CD14-positive monocyte (primary cell): Measurements from ENCODE around the gene QPCTL. TPM values are rescaled to one million over a fixed set of nuclear protein-coding genes. Genes with fewer than 3 reads are reported as not detected.
A peak's percentile ranks its signal among the peaks of the same experiment; 100 is the strongest.

Source experiments
- DNase-seq, 3 donors: peaks; one replicate each; pipeline ENCODE4 v3.0.0-alpha.2; 2011 to 2022
- H2AFZ ChIP-seq: 2 replicates; pipeline ENCODE4 v1.6.0; 2012; ENCODE audit warnings: mild to moderate bottlenecking, low read depth, low read length, inconsistent platforms; ENCODE audit not compliant: insufficient read depth, poor library complexity, severe bottlenecking
- H3K27ac ChIP-seq, 2 donors: 1 replicate in 1 of 2; 2 replicates in 1 of 2; pipeline ENCODE4 v1.5.1; 2012 to 2013; ENCODE audit warnings: low read length in 2 of 2, control low read depth in 1 of 2, inconsistent platforms in 1 of 2, low read depth in 1 of 2, mild to moderate bottlenecking in 1 of 2
- H3K27me3 ChIP-seq, 2 donors: one replicate each; pipeline versions ENCODE4 v1.6.0 to v1.6.1; 2011 to 2013; ENCODE audit warnings: low read length in 2 of 2; ENCODE audit not compliant: control insufficient read depth in 2 of 2, insufficient read depth in 2 of 2
- H3K36me3 ChIP-seq, 2 donors: replicated peaks in 1 of 2; 1 replicate in 1 of 2; 2 replicates in 1 of 2; pipeline versions ENCODE4 v1.5.1 to v1.6.1; 2012 to 2013; ENCODE audit warnings: low read length in 2 of 2, control low read depth in 1 of 2, inconsistent platforms in 1 of 2, mild to moderate bottlenecking in 1 of 2; ENCODE audit not compliant: insufficient read depth in 2 of 2, control insufficient read depth in 1 of 2
- H3K4me1 ChIP-seq, 2 donors: 1 replicate in 1 of 2; 2 replicates in 1 of 2; pipeline versions ENCODE4 v1.5.1 to v1.6.1; 2012 to 2013; ENCODE audit warnings: low read length in 2 of 2, control low read depth in 1 of 2, inconsistent platforms in 1 of 2, mild to moderate bottlenecking in 1 of 2, moderate library complexity in 1 of 2; ENCODE audit not compliant: insufficient read depth in 2 of 2, control insufficient read depth in 1 of 2
- H3K4me2 ChIP-seq: replicated peaks from 2 replicates; pipeline ENCODE3; 2012; ENCODE audit warnings: low read length, moderate library complexity, mild to moderate bottlenecking; ENCODE audit not compliant: poor library complexity, severe bottlenecking; ENCODE audit errors: extremely low read depth
- H3K4me3 ChIP-seq, 3 experiments: fragments of 200-600 bp in 1 of 3; sonication (generic) in 1 of 3; replicated peaks in 1 of 3; 1 replicate in 2 of 3; 2 replicates in 1 of 3; pipeline ENCODE4 v1.5.1; 2011 to 2013; ENCODE audit warnings: low read length in 3 of 3, mild to moderate bottlenecking in 3 of 3, control low read depth in 2 of 3, low read depth in 2 of 3, inconsistent platforms in 1 of 3, moderate library complexity in 1 of 3
- H3K79me2 ChIP-seq: 2 replicates; pipeline ENCODE4 v1.6.0; 2012; ENCODE audit warnings: mild to moderate bottlenecking, control low read depth, inconsistent platforms, low read length, moderate library complexity; ENCODE audit not compliant: insufficient read depth
- H3K9ac ChIP-seq: 2 replicates; pipeline ENCODE4 v1.6.0; 2017; ENCODE audit warnings: low read length, mild to moderate bottlenecking; ENCODE audit not compliant: insufficient read depth, poor library complexity, severe bottlenecking
- H3K9me3 ChIP-seq, 2 donors: replicated peaks in 1 of 2; 1 replicate in 1 of 2; 2 replicates in 1 of 2; pipeline versions ENCODE4 v1.5.1 to v1.6.1; 2012 to 2013; ENCODE audit warnings: low read length in 2 of 2, control low read depth in 1 of 2; ENCODE audit not compliant: control insufficient read depth in 1 of 2, insufficient read depth in 1 of 2
- H4K20me1 ChIP-seq: 2 replicates; pipeline ENCODE4 v1.6.0; 2012; ENCODE audit warnings: mild to moderate bottlenecking, low read length, control low read depth, moderate library complexity; ENCODE audit not compliant: insufficient read depth
- H3K27ac Mint-ChIP-seq, 7 donors: one replicate each; pipeline ENCODE4 v1.8.0; 2020; ENCODE audit warnings: mild to moderate bottlenecking in 7 of 7, mixed read lengths in 7 of 7, moderate library complexity in 6 of 7, inconsistent platforms in 2 of 7
- H3K27me3 Mint-ChIP-seq, 3 donors: one replicate each; pipeline ENCODE4 v1.8.0; 2021 to 2022; ENCODE audit warnings: low read depth in 3 of 3, mild to moderate bottlenecking in 3 of 3, mixed read lengths in 3 of 3, moderate library complexity in 3 of 3, inconsistent platforms in 1 of 3
- H3K36me3 Mint-ChIP-seq, 2 donors: one replicate each; pipeline ENCODE4 v1.8.0; 2020; ENCODE audit warnings: mixed read lengths in 2 of 2, inconsistent platforms in 1 of 2, mild to moderate bottlenecking in 1 of 2
- H3K4me1 Mint-ChIP-seq: one replicate; pipeline ENCODE4 v1.8.0; 2020; ENCODE audit warnings: mild to moderate bottlenecking, mixed read lengths
- H3K4me3 Mint-ChIP-seq, 2 donors: one replicate each; pipeline ENCODE4 v1.8.0; 2020; ENCODE audit warnings: mild to moderate bottlenecking in 2 of 2, mixed read lengths in 2 of 2, moderate library complexity in 1 of 2
- H3K9me3 Mint-ChIP-seq, 7 donors: one replicate each; pipeline ENCODE4 v1.8.0; 2020 to 2022; ENCODE audit warnings: mixed read lengths in 7 of 7, mild to moderate bottlenecking in 6 of 7, moderate library complexity in 6 of 7, inconsistent platforms in 2 of 7
- WGBS: methylation state at CpG from one replicate; pipeline ENCODE4 v1.1.5; 2013; ENCODE audit warnings: missing lambda C conversion rate; ENCODE audit not compliant: insufficient coverage; 5-methylcytosine and 5-hydroxymethylcytosine counted together
- intact Hi-C, 2 donors: fragments of 100-400 bp; cut with micrococcal nuclease; formaldehyde crosslinking; loops; one replicate each; pipeline versions ENCODE4 v1.15.0 to v1.15.1; 2023
- polyA plus RNA-seq, 3 donors: library from polyadenylated mRNA; depleted of rRNA in 1 of 3; unstranded in 2 of 3; stranded (reverse) in 1 of 3; fragments of 300-500 nt in 2 of 3; fragments of >200 nt in 1 of 3; fragmentation: Illumina TruSeq in 2 of 3; gene quantifications; 1 replicate in 2 of 3; 2 replicates in 1 of 3; pipeline ENCODE4 v1.2.3, GENCODE V29; 2012 to 2021
- TF ChIP-seq, protein P1 (sequence below): fragments of 200-600 bp; IDR thresholded peaks from one replicate; pipeline ENCODE4 v1.8.0; 2022; ENCODE audit warnings: antibody characterized with exemption, mild to moderate bottlenecking

QPCTL gene
- polyA plus RNA-seq, 3 donors: 0.46 to 3.0 (median 0.90) TPM

GRCh38 chr19:45668342-45668871 lies 24.1 kb upstream of the QPCTL start:
- peaks cover 64 to 74% (median 74%) of the 10 kb centered on the region in 3 donors for H3K27me3 Mint-ChIP-seq
- Histone ChIP-seq H3K4me3 (peak overlapping the region in 1 of 3 experiments; percentile 69), H3K4me2 (peak overlapping the region; percentile 77), H3K27me3 (peaks cover 26 to 62% of the 10 kb centered on the region in 2 donors), H3K36me3 (no peaks in the 10 kb centered on the region), H4K20me1 (no peaks in the 10 kb centered on the region), H3K79me2 (no peaks in the 10 kb centered on the region), H3K9ac (no peak overlapping the region), H3K27ac (no peak overlapping the region), H3K4me1 (peaks cover 29 to 44% of the 10 kb centered on the region in 2 donors), H3K9me3 (no peaks in the 10 kb centered on the region), H2AFZ (peak overlapping the region; percentile 78)
- peak overlapping the region in 4 of 7 donors; percentile 10 to 84 (median 60) for H3K27ac Mint-ChIP-seq
- H3K9me3 Mint-ChIP-seq: peaks cover 0 to 34% (median 13%) of the 10 kb centered on the region in 7 donors
- H3K4me1 Mint-ChIP-seq: peaks cover 43% of the 10 kb centered on the region
- DNase-seq: no peak
- TF ChIP-seq, protein P1, sequence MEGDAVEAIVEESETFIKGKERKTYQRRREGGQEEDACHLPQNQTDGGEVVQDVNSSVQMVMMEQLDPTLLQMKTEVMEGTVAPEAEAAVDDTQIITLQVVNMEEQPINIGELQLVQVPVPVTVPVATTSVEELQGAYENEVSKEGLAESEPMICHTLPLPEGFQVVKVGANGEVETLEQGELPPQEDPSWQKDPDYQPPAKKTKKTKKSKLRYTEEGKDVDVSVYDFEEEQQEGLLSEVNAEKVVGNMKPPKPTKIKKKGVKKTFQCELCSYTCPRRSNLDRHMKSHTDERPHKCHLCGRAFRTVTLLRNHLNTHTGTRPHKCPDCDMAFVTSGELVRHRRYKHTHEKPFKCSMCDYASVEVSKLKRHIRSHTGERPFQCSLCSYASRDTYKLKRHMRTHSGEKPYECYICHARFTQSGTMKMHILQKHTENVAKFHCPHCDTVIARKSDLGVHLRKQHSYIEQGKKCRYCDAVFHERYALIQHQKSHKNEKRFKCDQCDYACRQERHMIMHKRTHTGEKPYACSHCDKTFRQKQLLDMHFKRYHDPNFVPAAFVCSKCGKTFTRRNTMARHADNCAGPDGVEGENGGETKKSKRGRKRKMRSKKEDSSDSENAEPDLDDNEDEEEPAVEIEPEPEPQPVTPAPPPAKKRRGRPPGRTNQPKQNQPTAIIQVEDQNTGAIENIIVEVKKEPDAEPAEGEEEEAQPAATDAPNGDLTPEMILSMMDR: no peak
- peaks cover 8 to 12% of the 10 kb centered on the region in 2 donors for H3K36me3 Mint-ChIP-seq
- peak overlapping the region; percentile 67 to 89 for H3K4me3 Mint-ChIP-seq
- intact Hi-C loops: no loop called here
- WGBS: 0% methylated on average over 7 of the region's 19 CpGs

DNA sequence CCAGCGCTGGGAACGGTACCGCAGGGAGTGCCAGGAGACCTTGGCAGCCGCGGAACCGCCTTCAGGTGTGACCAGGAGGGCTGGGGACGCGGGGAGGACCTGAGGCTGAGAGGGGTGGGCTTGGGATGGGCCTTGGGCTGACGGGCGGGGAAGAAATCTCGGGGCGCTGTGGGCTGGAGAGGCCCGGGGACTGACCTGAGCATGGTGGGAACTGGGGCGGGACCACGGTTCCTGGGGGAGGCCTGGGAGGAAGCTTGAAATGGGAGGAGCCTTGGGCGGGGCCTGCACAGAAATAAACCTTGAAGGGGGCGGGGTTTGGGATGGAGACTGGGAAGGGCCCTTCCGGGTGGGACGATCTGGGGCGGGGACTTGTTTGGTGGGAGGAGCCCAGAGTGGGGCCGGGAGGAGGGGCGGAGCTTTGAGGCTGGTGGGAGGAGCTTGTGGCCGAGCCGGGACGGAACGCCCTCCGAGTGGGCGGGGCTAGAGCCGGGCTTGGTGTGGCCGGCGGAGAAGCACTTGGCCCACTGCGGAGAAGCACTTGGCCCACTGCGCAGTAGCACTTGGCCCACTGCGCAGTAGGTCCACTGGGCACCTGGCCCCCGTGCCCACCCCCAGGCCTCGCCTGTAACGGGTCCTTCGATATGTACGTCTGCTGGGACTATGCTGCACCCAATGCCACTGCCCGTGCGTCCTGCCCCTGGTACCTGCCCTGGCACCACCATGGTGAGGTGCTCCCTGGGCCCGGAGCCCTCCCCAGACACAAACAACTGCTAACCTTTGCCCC lies 21.6 kb upstream of the QPCTL start:
- H2AFZ ChIP-seq: no peak overlapping the region
- H3K79me2 ChIP-seq: no peaks in the 10 kb centered on the region
- peak overlapping the region; percentile 53 for H3K4me2 ChIP-seq
- peaks cover 26 to 82% of the 10 kb centered on the region in 2 donors for H3K27me3 ChIP-seq
- Mint-ChIP-seq H3K9me3 (peaks cover 0 to 30% (median 14%) of the 10 kb centered on the region in 7 donors), H3K27ac (peak overlapping the region in 3 of 7 donors; percentile 54 to 79 (median 75)), H3K36me3 (peaks cover 8 to 12% of the 10 kb centered on the region in 2 donors), H3K27me3 (peaks cover 60 to 88% (median 69%) of the 10 kb centered on the region in 3 donors), H3K4me1 (peaks cover 37% of the 10 kb centered on the region), H3K4me3 (peak overlapping the region; percentile 59 to 89)
- H3K4me3 ChIP-seq: peak overlapping the region in 1 of 3 experiments; percentile 56
- no peaks in the 10 kb centered on the region for H3K36me3 ChIP-seq
- no peak overlapping the region for H3K27ac ChIP-seq
- H3K4me1 ChIP-seq: peaks cover 34 to 42% of the 10 kb centered on the region in 2 donors
- intact Hi-C loops: no loop called here
- no peaks in the 10 kb centered on the region for H3K9me3 ChIP-seq
- WGBS: 8% methylated on average over 40 of the region's 42 CpGs
- no peak overlapping the region for H3K9ac ChIP-seq
- TF ChIP-seq, protein P1: no peak
- peak; percentile 53 to 69 (median 57) for DNase-seq
- H4K20me1 ChIP-seq: no peaks in the 10 kb centered on the region
